Progenitor cell of endocrine pancreas (in vitro differentiated cells): Measurements from ENCODE around the gene TIGD6. TPM values are rescaled to one million over a fixed set of nuclear protein-coding genes. Genes with fewer than 3 reads are reported as not detected.
"Not testable (repeated sequence)": the region's sequence is repeated elsewhere in the genome, so short reads cannot be mapped to it uniquely, and the experiment has no call there.

Experiments
- DNase-seq: peaks from one replicate; pipeline ENCODE4 v3.0.0; 2021; ENCODE audit warnings: low spot score; ENCODE audit not compliant: unreplicated experiment
- H3K27ac Mint-ChIP-seq: 2 replicates; pipeline ENCODE4 v1.8.0; 2021; ENCODE audit warnings: mild to moderate bottlenecking, moderate library complexity, mixed read lengths
- H3K27me3 Mint-ChIP-seq: 2 replicates; pipeline ENCODE4 v1.8.0; 2021; ENCODE audit warnings: mixed read lengths
- H3K36me3 Mint-ChIP-seq: 2 replicates; pipeline ENCODE4 v1.8.0; 2022; ENCODE audit warnings: mixed read lengths; ENCODE audit not compliant: insufficient read depth
- H3K4me1 Mint-ChIP-seq: 2 replicates; pipeline ENCODE4 v1.8.0; 2021; ENCODE audit warnings: low read depth, mixed read lengths
- H3K4me3 Mint-ChIP-seq: 2 replicates; pipeline ENCODE4 v1.8.0; 2021; ENCODE audit warnings: low read depth, mild to moderate bottlenecking, moderate library complexity, mixed read lengths
- H3K9me3 Mint-ChIP-seq: 2 replicates; pipeline ENCODE4 v1.8.0; 2021; ENCODE audit warnings: low read depth, mixed read lengths
- CTCF ChIP-seq: fragments of 200-600 bp; sonication (generic); IDR thresholded peaks from one replicate; pipeline ENCODE4 v1.5.0; 2021; ENCODE audit warnings: antibody characterized with exemption, mild to moderate bottlenecking; ENCODE audit not compliant: unreplicated experiment
- total RNA-seq: library from RNA; stranded (reverse); gene quantifications from 2 replicates; pipeline ENCODE4 v1.2.1, GENCODE V29; 2021

The TIGD6 gene
- total RNA-seq, 1 donor from 2014 or later, result 4.2 TPM

GRCh38 chr5:149946118-149946517 lies 54.3 kb downstream of the TIGD6 start:
- no peak for TF ChIP-seq CTCF
- no peak for DNase-seq
- Mint-ChIP-seq H3K36me3 (no peaks in the 10 kb centered on the region), H3K4me1 (peaks cover 24% of the 10 kb centered on the region), H3K4me3 (no peak overlapping the region), H3K27ac (no peak overlapping the region), H3K9me3 (no peaks in the 10 kb centered on the region), H3K27me3 (no peaks in the 10 kb centered on the region)

- Mint-ChIP-seq H3K4me1 (peaks cover 33% of the 10 kb centered on the region), H3K36me3 (no peaks in the 10 kb centered on the region), H3K9me3 (no peaks in the 10 kb centered on the region), H3K27ac (peak within 1 kb of the TSS; percentile 39), H3K4me3 (no peak within 1 kb of the TSS), H3K27me3 (no peaks in the 10 kb centered on the region)
- no peak for DNase-seq
- TF ChIP-seq CTCF, result no peak
Observed at GRCh38 chr5:149944666-149945065, 55.8 kb downstream of the TIGD6 start, which contains the start of gene PDE6A. Gene PDE6A (minus strand): TSS chr5:149944793. CDS start chr5:149944673, 120 bp downstream.

- not testable (repeated sequence) for H3K27me3 Mint-ChIP-seq, H3K36me3 Mint-ChIP-seq, H3K4me3 Mint-ChIP-seq, H3K9me3 Mint-ChIP-seq, DNase-seq
- Mint-ChIP-seq H3K27ac (peak overlapping the region; percentile 80), H3K4me1 (peaks cover 33% of the 10 kb centered on the region)
Observed at GRCh38 chr5:149943177-149943949, 57.1 kb downstream of the TIGD6 start.

Other genes starting within 250 kb of the TIGD6 start
- gene PDE6A, start 55.9 kb downstream of the TIGD6 start, total RNA-seq, result 0.07 TPM in 1 of 2 replicates, not detected in the other
- 11.7 and 12.6 TPM in 2 replicates for gene SLC26A2, start 39.9 kb downstream of the TIGD6 start, total RNA-seq
- gene HMGXB3, start 85 bp upstream of the TIGD6 start, total RNA-seq, result 39.9 and 42.3 TPM in 2 replicates
- gene CSF1R, start 85.9 kb upstream of the TIGD6 start, total RNA-seq, result not detected in 2 replicates
- 1.2 and 2.3 TPM in 2 replicates for gene PDGFRB, start 155.2 kb upstream of the TIGD6 start, total RNA-seq
- 0.31 and 0.43 TPM in 2 replicates for gene CDX1, start 166.1 kb upstream of the TIGD6 start, total RNA-seq
- not detected in 2 replicates for gene SLC6A7, start 189.4 kb upstream of the TIGD6 start, total RNA-seq